Stimulated activated CD4-positive, alpha-beta T cell treated with anti-CD3 and anti-CD28 coated beads, Interleukin-4, amount 100 ng/mL, for 48 hours (primary cell): Measurements from ENCODE around the gene KLF15.

Experiments used
- DNase-seq, 2 donors: peaks; one replicate each; pipeline ENCODE4 v3.0.0-alpha.2; 2020; ENCODE audit warnings: low read depth in 2 of 2

Gene KLF15

DNA sequence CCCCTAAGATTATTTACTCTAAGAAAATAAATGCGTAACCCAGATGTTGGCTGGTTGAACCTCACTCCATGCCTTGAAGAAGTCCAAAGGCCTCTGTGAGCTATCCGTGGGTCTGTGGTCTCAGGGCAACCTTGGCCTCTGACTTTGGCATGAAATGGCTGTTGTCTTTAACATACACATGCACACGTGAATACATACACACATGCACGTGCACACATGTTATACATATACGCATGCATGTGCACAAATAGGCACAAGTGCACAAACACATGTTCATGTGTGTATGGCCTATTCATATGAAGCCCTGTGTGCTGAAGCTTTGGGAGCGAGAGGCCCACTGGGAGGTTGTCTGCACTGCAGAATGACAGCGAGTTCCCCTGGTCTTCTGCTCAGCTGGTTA is 50.8 kb downstream of the KLF15 start:
- DNase-seq = no peak

- no peak for DNase-seq
Observed at GRCh38 chr3:126305427-126305826, 51.8 kb downstream of the KLF15 start.

DNA sequence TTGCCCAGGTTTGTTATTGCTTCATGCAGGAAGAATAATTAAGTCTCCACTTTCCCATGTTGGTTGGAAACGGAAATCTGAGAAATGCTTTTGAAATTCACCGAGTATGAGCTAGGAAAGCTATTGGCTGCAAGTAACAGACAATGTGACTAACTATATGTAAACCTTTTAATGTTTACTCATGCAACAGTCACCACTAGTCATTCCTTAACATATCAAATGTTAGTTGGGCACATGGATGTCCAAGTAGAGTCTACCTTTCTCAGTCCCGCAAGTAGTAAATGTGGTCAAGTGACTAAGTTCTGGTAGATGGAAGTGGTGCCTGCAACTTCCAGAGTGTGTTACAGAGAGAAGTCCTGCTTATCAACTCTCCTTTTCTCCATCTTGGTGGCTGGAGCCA is 52.5 kb downstream of the KLF15 start:
- DNase-seq = no peak

DNA sequence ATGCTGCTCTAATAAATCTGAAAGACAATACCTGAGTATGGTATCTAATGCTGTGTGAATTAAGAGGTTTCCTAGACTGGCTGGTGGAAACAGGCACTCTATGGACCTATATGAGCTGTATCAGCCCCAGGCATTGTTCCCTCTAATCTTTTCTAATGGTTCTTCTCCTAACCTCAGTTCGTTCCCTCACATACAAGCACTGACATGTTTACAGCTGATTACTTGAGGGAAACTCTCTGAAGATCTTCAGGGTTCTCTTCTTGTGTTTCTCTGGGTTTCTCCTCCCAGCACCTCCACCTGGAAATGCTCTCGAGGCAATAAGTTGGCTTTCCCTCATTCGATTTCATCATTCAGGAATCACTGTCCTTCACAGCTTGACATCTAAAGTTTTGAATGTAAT is 52.9 kb downstream of the KLF15 start:
- no peak for DNase-seq

DNA sequence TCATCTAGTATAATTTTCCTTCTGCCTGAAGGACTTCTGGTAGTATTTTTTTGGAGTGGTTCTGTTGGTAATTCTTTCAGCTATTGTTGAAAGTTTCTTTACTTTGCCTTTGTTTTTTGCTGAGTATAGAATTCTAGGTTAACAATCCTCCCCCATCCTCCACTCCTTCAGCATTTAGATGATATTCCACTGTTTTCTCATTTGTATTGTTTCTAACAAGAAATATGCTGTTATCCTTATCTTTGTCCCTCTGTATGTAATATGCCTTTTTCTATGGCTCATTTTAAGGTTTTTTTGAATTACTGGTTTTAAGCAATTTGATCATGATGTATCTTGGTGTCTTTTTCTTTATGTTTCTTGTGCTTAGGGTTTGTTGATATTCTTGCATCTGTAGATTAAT is 53.9 kb downstream of the KLF15 start:
- no peak for DNase-seq

DNA sequence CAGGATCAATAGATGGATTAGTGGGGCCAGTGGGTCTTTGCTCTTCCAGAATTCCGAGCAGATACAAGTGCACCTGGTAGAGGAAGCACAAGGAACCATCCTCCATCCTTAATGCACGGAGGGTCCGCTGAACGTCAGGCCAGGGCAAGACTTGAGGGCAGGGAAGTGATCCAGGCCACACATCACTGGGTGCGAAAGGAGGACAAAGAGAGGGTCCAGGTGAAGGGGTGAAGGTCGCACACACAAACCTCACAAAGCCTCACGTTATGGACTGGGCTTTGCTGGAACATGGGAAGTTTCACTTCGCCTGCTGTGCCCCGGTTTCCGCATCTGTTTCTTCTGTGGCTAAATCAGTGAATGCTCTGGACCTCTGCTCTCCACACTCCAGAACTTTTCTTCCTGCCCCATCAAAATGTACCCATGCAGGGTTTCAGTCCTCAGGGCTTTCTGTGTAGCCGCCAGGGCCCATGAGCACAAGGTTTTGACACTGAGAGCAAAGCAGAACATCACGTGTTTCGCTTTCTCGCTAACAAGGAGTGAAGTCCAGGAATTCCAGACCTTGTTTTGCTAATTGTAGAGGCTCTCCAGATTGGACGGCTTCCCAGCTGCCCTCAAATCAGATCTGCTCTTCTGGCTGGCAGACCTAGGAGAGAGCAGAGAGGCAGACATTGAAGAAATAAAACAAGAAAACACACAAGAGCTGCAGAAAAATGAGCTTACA is 56.3 kb downstream of the KLF15 start:
- DNase-seq = no peak

DNA sequence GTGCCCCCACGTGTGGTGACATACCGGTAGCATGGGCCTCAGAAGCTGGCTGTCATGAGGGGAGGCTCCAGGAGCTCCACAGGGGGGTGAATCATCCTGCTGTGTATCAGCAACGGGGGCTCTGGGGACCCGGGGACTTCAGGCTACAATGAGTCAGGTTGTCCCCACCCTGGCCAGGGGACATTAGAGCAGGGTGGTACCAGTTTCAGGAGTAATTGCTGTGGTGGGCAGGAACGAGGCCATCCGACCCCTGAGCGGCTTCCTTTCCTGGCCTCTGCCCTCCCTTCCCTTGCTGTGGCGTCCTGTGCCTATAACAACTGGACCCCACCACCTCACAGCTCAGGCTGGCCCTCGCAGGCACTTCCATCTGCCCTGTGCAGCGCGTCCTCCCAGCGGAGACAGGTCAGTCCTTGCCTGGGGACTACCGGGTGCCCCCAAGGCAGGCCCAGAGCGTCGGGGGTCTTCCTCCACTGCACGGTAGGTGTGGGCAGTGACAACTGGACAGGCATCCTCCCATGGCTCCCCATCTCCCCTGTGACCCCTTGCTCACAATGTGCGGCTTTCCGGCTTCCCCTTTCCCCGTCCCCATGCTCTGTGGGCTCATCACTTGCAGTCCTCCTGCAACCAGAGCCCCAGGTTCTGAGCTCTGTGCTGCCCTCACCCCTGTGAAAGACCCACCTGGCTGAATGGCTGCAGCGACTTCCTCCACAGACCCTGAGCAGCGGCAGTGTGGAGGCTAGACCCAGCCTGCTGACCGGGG is 57.0 kb downstream of the KLF15 start:
- no peak for DNase-seq

- DNase-seq = no peak
Observed at GRCh38 chr3:126295407-126295939, 61.7 kb downstream of the KLF15 start.

DNA sequence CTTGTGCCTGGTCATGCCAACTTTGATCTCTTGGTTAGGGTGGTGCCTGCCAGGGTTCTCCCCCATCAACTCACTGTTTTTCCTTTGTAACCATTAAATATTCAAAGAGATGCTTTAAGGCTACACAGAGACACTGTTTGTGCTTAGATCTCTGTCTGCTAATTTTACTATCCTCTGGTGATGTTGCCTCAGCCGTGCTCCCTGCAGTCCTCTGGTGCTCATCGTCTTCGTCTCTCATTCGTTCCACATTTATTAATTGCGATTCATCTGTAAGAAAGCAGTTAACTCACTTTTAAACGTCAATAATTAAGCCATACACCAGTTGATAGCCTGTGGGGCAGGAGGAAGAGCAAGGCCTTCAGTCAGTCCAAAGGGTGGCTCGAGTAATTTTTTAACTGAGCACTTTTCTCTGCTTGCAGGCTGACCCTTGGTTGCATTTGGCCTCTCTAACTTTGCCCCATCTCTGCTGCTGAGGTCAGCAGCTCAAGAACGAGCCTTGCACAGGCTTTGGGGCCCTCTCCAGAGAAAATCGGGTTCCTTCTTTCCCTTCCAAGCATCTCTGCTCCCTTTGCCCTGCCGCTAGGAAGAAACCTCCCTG is 62.9 kb downstream of the KLF15 start:
- no peak for DNase-seq

GRCh38 chr3:126293370-126294082 is 63.7 kb downstream of the KLF15 start:
- no peak for DNase-seq
